Stimulated activated CD8-positive, alpha-beta memory T cell treated with anti-CD3 and anti-CD28 coated beads, Interleukin-12 subunit alpha, Interleukin-12 subunit beta, amount 100 ng/mL, for 24 hours (primary cell): ENCODE measurements around the gene OAF.
"Not testable (repeated sequence)": the region's sequence is repeated elsewhere in the genome, so short reads cannot be mapped to it uniquely, and the experiment has no call there.

Experiments
- DNase-seq: peaks from one replicate; pipeline ENCODE4 v3.0.0-alpha.2; 2020; ENCODE audit errors: extremely low read depth

The OAF gene

GRCh38 chr11:120210626-120211521 lies at the start of gene OAF:
OAF (plus strand) TSS chr11:120211032; CDS start chr11:120211280, 248 bp downstream.
- DNase-seq, result peak; percentile 28

GRCh38 chr11:120167659-120168058 lies 43.2 kb upstream of the OAF start:
- no peak for DNase-seq

- no peak for DNase-seq
Observed at GRCh38 chr11:120168108-120168959, 42.5 kb upstream of the OAF start.

- DNase-seq, result no peak
Observed at GRCh38 chr11:120168960-120169681, 41.7 kb upstream of the OAF start.

GRCh38 chr11:120169981-120170698 lies 40.7 kb upstream of the OAF start:
- DNase-seq, result no peak

- DNase-seq, result no peak
Observed at GRCh38 chr11:120170741-120171261, 40.0 kb upstream of the OAF start.

- no peak for DNase-seq
Observed at GRCh38 chr11:120172054-120172911, 38.5 kb upstream of the OAF start.

- no peak for DNase-seq
Observed at GRCh38 chr11:120173019-120173705, 37.7 kb upstream of the OAF start.

- DNase-seq, result no peak
Observed at GRCh38 chr11:120173807-120174206, 37.0 kb upstream of the OAF start.

- DNase-seq, result no peak
Observed at GRCh38 chr11:120174866-120175265, 36.0 kb upstream of the OAF start.

- DNase-seq, result no peak
Observed at GRCh38 chr11:120178561-120179056, 32.2 kb upstream of the OAF start.

GRCh38 chr11:120179057-120179672 lies 31.7 kb upstream of the OAF start:
- DNase-seq, result no peak

GRCh38 chr11:120180063-120180462 lies 30.8 kb upstream of the OAF start:
- not testable (repeated sequence) for DNase-seq

- DNase-seq, result no peak
Observed at GRCh38 chr11:120180551-120181232, 30.1 kb upstream of the OAF start.

GRCh38 chr11:120181376-120181975 lies 29.4 kb upstream of the OAF start:
- DNase-seq, result no peak

GRCh38 chr11:120182372-120182771 lies 28.5 kb upstream of the OAF start:
- no peak for DNase-seq

- no peak for DNase-seq
Observed at GRCh38 chr11:120182790-120183491, 27.9 kb upstream of the OAF start.
